Breast epithelium (tissue), 3 donors: ENCODE data around the gene HNRNPL.

Source experiments
- CTCF ChIP-seq, 3 donors: fragments of 450-650 bp; IDR thresholded peaks; one replicate each; pipeline ENCODE4 v1.5.1; 2016 to 2017; ENCODE audit warnings: antibody characterized with exemption in 3 of 3, mild to moderate bottlenecking in 3 of 3, moderate library complexity in 3 of 3
- POLR2A ChIP-seq: fragments of 450-650 bp; IDR thresholded peaks from one replicate; pipeline ENCODE4 v1.6.1; 2016; ENCODE audit warnings: antibody characterized with exemption, mild to moderate bottlenecking, moderate library complexity

DNA sequence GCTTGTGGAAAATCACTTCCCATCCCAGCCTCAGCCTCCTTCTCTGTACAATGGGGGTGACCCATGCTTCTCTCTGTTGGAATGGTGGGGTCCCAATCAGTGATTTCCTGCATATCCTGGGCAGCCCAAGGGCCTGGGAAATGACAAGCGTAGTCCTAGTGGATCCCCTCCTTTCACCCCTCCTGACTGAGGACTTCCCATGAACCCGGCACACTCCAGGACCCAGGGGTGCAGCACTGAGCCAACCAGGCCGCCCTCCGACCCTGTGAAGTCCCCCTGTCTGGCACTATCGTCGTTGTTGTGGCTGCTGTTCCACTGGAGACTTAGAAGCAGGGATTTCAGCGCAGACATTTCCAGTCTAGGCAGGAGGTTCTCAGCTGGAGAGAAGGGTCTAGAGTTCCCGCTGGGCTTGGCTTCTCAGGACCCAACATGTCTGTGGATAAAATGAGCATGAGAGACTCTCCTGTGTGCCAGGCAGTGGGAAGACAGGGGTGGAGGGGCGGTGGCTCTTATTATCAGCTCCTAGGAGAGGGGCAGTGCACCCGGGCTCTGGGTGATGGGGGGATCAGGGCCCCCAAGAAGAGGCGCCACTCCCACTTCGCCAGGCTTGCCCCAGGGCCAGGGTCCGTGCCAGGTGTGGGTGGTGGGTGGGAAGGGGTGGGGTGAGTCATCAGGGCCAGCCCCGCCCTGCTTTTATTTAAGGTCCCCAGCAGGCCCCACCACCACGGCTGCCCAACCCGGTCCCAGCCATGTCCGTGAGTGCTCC, 61.1 kb downstream of the HNRNPL start, which contains the start of gene LGALS7B:
- TF ChIP-seq CTCF (IDR thresholded peaks at IDR 0.05) (no peak), POLR2A (no peak)
